Epithelial cell of proximal tubule (primary cell): ENCODE data around the gene S100P. TPM values are rescaled to one million over a fixed set of nuclear protein-coding genes. Genes with fewer than 3 reads are reported as not detected.

Source experiments
- DNase-seq: peaks from one replicate; pipeline ENCODE4 v3.0.0-alpha.2; 2011; ENCODE audit warnings: low read depth
- H3K4me3 ChIP-seq: 2 replicates; pipeline ENCODE4 v1.5.1; 2011; ENCODE audit warnings: low read depth, mild to moderate bottlenecking, low read length
- total RNA-seq: library from RNA; depleted of rRNA; stranded (reverse); fragments of >200 nt; gene quantifications from 2 replicates; pipeline ENCODE4 v1.2.3, GENCODE V29; 2015
- TF ChIP-seq, protein P1 (sequence below): conservative IDR thresholded peaks from 2 replicates; pipeline ENCODE4 v1.5.1; 2012; ENCODE audit warnings: low read depth, mild to moderate bottlenecking, low read length

S100P gene
- total RNA-seq, 1 donor from 2014 or later: 92.5 TPM

- no peak for DNase-seq
- TF ChIP-seq, protein P1, sequence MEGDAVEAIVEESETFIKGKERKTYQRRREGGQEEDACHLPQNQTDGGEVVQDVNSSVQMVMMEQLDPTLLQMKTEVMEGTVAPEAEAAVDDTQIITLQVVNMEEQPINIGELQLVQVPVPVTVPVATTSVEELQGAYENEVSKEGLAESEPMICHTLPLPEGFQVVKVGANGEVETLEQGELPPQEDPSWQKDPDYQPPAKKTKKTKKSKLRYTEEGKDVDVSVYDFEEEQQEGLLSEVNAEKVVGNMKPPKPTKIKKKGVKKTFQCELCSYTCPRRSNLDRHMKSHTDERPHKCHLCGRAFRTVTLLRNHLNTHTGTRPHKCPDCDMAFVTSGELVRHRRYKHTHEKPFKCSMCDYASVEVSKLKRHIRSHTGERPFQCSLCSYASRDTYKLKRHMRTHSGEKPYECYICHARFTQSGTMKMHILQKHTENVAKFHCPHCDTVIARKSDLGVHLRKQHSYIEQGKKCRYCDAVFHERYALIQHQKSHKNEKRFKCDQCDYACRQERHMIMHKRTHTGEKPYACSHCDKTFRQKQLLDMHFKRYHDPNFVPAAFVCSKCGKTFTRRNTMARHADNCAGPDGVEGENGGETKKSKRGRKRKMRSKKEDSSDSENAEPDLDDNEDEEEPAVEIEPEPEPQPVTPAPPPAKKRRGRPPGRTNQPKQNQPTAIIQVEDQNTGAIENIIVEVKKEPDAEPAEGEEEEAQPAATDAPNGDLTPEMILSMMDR: no peak
- H3K4me3 ChIP-seq: no peak overlapping the region
These were observed 9.0 kb upstream of the S100P start for GRCh38 chr4:6684656-6685055.

DNA sequence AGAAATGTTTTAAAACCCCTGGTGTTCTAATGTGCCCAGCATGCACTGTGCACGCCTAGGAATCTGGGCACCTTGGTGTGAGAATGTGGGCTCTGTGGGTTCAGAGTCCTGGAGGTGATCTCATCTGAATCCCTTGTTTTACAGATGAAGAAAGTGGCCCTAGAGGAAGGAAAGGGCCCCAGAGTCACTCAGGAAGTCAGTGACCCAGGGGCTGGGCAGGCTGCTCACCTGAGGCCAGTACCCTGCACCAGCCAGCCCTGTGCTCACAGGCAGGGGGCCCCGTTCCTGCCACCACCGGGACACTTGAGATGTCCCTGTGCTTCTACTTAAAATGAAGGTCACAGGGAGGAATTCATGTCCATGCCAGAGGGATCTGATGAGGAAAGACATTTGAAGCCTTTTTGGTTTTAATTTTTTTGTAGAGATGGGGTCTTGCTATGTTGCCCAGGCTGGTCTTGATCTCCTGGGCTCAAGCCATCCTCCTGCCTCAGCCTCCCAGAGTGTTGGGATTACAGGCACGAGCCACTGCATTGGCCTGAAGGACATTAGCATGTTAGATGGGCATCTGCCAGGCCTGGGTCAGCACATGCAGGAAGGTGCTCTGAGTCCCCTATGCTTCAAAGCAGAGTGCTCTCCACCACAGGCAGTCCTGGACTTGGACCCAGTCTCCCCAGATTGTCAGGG, 7.4 kb upstream of the S100P start:
- TF ChIP-seq, protein P1: no peak

GRCh38 chr4:6687947-6688878, 5.5 kb upstream of the S100P start:
- H3K4me3 ChIP-seq: no peak overlapping the region
- TF ChIP-seq, protein P1: no peak
- no peak for DNase-seq

More for the DNA sequence above, 7.4 kb upstream of the S100P start:
- no peak overlapping the region for H3K4me3 ChIP-seq
- DNase-seq: no peak

DNA sequence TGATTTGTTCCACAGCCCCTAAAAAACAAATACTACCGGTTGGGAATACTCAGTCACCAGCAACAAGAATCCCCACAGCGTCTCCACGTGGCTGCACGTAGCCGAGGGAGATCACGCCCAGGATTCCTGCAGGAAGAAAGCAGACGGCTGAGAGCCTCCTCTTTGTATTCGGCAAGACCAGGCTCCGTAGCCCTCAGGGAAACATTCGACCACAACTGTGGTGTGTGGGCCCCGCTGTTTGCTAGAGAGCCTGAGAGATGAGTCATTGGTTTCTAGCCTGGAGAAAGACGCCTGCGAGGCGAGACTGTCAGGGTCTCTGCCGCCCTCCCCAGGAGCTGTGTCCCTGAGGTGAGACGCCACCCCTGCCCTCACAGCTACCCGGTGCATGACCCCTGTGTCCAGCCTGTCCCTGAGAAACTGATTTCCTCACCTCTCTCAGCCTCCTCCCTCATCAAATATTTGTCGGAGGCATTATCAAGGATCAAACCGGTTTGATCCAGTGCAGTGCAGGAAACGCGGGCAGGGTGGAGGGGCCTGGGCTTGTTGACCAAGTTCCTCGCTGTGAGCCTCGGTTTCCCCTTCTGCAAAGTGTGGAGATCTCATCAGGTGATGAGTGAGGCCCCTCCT, 4.7 kb upstream of the S100P start:
- no peak overlapping the region for H3K4me3 ChIP-seq
- TF ChIP-seq, protein P1: no peak
- no peak for DNase-seq

DNA sequence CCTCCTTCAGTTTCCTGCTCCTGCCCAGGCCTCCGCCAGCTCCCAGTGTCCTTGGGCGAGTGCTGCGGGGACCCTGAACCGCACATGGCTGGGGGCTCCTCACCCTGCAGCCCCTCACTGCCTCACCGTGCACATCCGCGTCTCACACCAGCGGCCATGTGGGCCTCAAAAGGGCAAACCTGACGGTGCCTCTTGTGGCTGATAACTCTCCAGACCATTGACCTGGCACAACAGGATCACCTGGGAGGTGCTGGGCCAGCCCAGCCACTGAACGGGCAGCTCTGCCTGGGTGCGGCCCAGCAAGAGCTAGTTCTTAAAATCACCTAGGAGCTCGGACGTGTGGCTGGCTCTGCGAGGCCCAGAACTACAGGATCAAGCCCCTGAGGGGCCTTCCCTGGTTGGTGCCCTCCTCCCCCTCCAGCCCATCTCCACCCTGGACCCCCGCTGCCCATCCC, 4.1 kb upstream of the S100P start:
- DNase-seq: no peak
- H3K4me3 ChIP-seq: no peak overlapping the region
- TF ChIP-seq, protein P1: no peak

GRCh38 chr4:6692379-6692778, 1.3 kb upstream of the S100P start:
- no peak overlapping the region for H3K4me3 ChIP-seq
- TF ChIP-seq, protein P1: no peak
- no peak for DNase-seq
